Heart left ventricle (tissue), 13 donors: ENCODE results near the gene LANCL2.

ENCODE experiments used
- CTCF ChIP-seq, 12 donors: fragments of 200-600 bp; sonication (generic) in 4 of 12; IDR thresholded peaks; one replicate each; pipeline versions ENCODE4 v1.5.0 to v1.8.0; 2018 to 2022; ENCODE audit warnings: antibody characterized with exemption in 12 of 12, mild to moderate bottlenecking in 5 of 12
- POLR2A ChIP-seq, 2 donors: fragments of 450-650 bp; IDR thresholded peaks; one replicate each; pipeline ENCODE4 v1.6.1; 2017; ENCODE audit warnings: antibody characterized with exemption in 2 of 2, mild to moderate bottlenecking in 2 of 2, moderate library complexity in 2 of 2
- donor health status: ischemic (EF 13 %, LVEDD 7.1; RV severe dilation, severe dysfunction).
- donor health status: DM: no; HTN: yes; CAD: no.
- donor health status: DM: no; HTN: no; CAD: no.
- donor health status: ischemic (EF 25% LVEDD 6.9; RV normal size, moderate dysfunction).
- donor health status: ischemic (EF 25% LVEDD 5.7; RV mildly dilated, moderate dysfunction).
- donor health status: ischemic (EF 35%, LVEDD 5.7; RV mildly dilated, moderate dysfunction).
- donor health status: nonischemic (EF 11% LVEDD 7.7; RV severe dilation, severe dysfunction).
- donor health status: DM: yes; HTN: yes; CAD: no.
- donor health status: PGD.
- donor health status: ischemic (EF 29% LVEDD 5.4; RV normal size, mild dysfunction).
- donor health status: nonischemic (EF 23%, LVEDD 6.1; RV moderate dilation, normal function).

- TF ChIP-seq CTCF (IDR thresholded peaks at IDR 0.05) (no peak), POLR2A (IDR thresholded peaks at IDR 0.05) (no peak)
Observed at GRCh38 chr7:55427800-55428199, 62.7 kb downstream of the LANCL2 start.
